HFFc6 (cell line): ENCODE results near the gene MAGOH. TPM values are rescaled to one million over a fixed set of nuclear protein-coding genes. Genes with fewer than 3 reads are reported as not detected.

Source experiments
- DNase-seq: peaks from one replicate; pipeline ENCODE4 v3.0.0-alpha.2; 2018
- H3K27ac Mint-ChIP-seq: 2 replicates; pipeline ENCODE4 v1.8.0; 2020; ENCODE audit warnings: mild to moderate bottlenecking, mixed read lengths
- H3K27me3 Mint-ChIP-seq: 2 replicates; pipeline ENCODE4 v1.8.0; 2021; ENCODE audit warnings: mild to moderate bottlenecking, moderate library complexity, mixed read lengths; ENCODE audit not compliant: insufficient read depth
- H3K36me3 Mint-ChIP-seq: 2 replicates; pipeline ENCODE4 v1.8.0; 2021; ENCODE audit warnings: low read depth, mixed read lengths
- H3K4me1 Mint-ChIP-seq: 2 replicates; pipeline ENCODE4 v1.8.0; 2020; ENCODE audit warnings: low read depth, mixed read lengths
- H3K4me3 Mint-ChIP-seq: 2 replicates; pipeline ENCODE4 v1.8.0; 2020; ENCODE audit warnings: mild to moderate bottlenecking, moderate library complexity, mixed read lengths
- H3K9me3 Mint-ChIP-seq: 2 replicates; pipeline ENCODE4 v1.8.0; 2020; ENCODE audit warnings: mild to moderate bottlenecking, mixed read lengths
- CTCF ChIP-seq: fragments of 200-600 bp; sonication (generic); IDR thresholded peaks from 2 replicates; pipeline ENCODE4 v1.5.0; 2021; ENCODE audit warnings: antibody characterized with exemption, mild to moderate bottlenecking
- long read RNA-seq: library from polyadenylated mRNA; unstranded; transcript quantifications from one replicate; pipeline ENCODE4 v2.0.0, GENCODE V29; 2019
- total RNA-seq, 6 experiments: library from RNA; stranded (reverse); fragmentation: NEBNext Ultra II Directional; extraction: Animal tissue kit (Norgen Biotek cat#: 25700); gene quantifications; 2 replicates in 1 of 6; 3 replicates in 5 of 6; pipeline ENCODE4 v1.2.3, GENCODE V29; 2021

The MAGOH gene
- 10 to 100 TPM; 34.9 to 54.2 (median 47.1) TPM for total RNA-seq
- long read RNA-seq, transcript MAGOH-202 (5 exons, 756 nt): major isoform, 5 of 9 reads
- long read RNA-seq, partial matches to known transcripts: 1 of 9 reads
- long read RNA-seq, other reads (novel, unspliced or antisense): 0 of 9 reads

- TF ChIP-seq CTCF: no peak; the same call in 1 of the 2 replicates
- peak within 1 kb of the TSS; percentile 99 for H3K4me3 Mint-ChIP-seq
- H3K27me3 Mint-ChIP-seq: peaks cover 6% of the 10 kb centered on the region
- no peaks in the 10 kb centered on the region for H3K9me3 Mint-ChIP-seq
- DNase-seq: peak; percentile 89
- peaks cover 19% of the 10 kb centered on the region for H3K36me3 Mint-ChIP-seq
- H3K27ac Mint-ChIP-seq: peak within 1 kb of the TSS; percentile 90
- H3K4me1 Mint-ChIP-seq: peaks cover 30% of the 10 kb centered on the region
Observed at GRCh38 chr1:53238197-53239155, at the start of gene MAGOH. Gene MAGOH (minus strand): TSS chr1:53238518. CDS start chr1:53238448, 70 bp downstream.

- H3K4me1 Mint-ChIP-seq: peaks cover 2% of the 10 kb centered on the region; the same call in 1 of the 2 replicates
- no peak for DNase-seq
- no peak overlapping the region for H3K4me3 Mint-ChIP-seq
- H3K27ac Mint-ChIP-seq: no peak overlapping the region
- no peaks in the 10 kb centered on the region for H3K9me3 Mint-ChIP-seq
- H3K36me3 Mint-ChIP-seq: no peaks in the 10 kb centered on the region
- TF ChIP-seq CTCF: no peak
- no peaks in the 10 kb centered on the region for H3K27me3 Mint-ChIP-seq
Observed at GRCh38 chr1:53286955-53287354, 48.6 kb upstream of the MAGOH start.

- Mint-ChIP-seq H3K9me3 (no peaks in the 10 kb centered on the region), H3K36me3 (no peaks in the 10 kb centered on the region), H3K4me1 (peaks cover 6% of the 10 kb centered on the region; the same call in 1 of the 2 replicates), H3K27ac (no peak overlapping the region), H3K27me3 (no peaks in the 10 kb centered on the region), H3K4me3 (no peak overlapping the region)
- no peak for TF ChIP-seq CTCF
- no peak for DNase-seq
Observed at GRCh38 chr1:53285969-53286760, 47.8 kb upstream of the MAGOH start.

- no peaks in the 10 kb centered on the region for H3K9me3 Mint-ChIP-seq
- no peak overlapping the region for H3K4me3 Mint-ChIP-seq
- peaks cover 6% of the 10 kb centered on the region; the same call in 1 of the 2 replicates for H3K4me1 Mint-ChIP-seq
- H3K27me3 Mint-ChIP-seq: no peaks in the 10 kb centered on the region
- H3K27ac Mint-ChIP-seq: no peak overlapping the region
- no peaks in the 10 kb centered on the region for H3K36me3 Mint-ChIP-seq
- TF ChIP-seq CTCF: no peak
- DNase-seq: no peak
Observed at GRCh38 chr1:53285546-53285945, 47.2 kb upstream of the MAGOH start.
